ENCODE measurements around the gene M6PR.

DNA sequence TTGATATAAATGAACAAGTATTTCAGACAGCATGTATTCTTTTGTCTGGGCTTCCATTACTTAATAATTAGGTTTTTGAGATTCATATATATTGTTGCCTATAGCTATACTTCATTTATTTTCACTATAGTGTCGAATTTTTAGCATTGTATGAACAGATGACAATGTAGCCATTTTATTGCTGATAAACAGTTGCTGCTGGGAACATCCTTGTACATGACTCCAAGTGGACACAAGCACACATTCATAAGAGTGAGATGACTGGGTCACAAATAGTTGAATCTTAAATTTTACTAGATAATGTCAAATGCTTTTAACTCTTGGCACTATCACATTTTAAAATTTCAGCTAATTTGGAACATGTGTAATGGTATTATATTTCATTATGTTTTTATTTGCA is 54.5 kb downstream of the M6PR start:
- TF ChIP-seq, protein P1, sequence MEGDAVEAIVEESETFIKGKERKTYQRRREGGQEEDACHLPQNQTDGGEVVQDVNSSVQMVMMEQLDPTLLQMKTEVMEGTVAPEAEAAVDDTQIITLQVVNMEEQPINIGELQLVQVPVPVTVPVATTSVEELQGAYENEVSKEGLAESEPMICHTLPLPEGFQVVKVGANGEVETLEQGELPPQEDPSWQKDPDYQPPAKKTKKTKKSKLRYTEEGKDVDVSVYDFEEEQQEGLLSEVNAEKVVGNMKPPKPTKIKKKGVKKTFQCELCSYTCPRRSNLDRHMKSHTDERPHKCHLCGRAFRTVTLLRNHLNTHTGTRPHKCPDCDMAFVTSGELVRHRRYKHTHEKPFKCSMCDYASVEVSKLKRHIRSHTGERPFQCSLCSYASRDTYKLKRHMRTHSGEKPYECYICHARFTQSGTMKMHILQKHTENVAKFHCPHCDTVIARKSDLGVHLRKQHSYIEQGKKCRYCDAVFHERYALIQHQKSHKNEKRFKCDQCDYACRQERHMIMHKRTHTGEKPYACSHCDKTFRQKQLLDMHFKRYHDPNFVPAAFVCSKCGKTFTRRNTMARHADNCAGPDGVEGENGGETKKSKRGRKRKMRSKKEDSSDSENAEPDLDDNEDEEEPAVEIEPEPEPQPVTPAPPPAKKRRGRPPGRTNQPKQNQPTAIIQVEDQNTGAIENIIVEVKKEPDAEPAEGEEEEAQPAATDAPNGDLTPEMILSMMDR (IDR thresholded peaks at IDR 0.05; ENCODE audit: poor library complexity, severe bottlenecking) = no peak
- TF ChIP-seq MXI1 (conservative IDR thresholded peaks at IDR 0.05; ENCODE audit: poor library complexity, severe bottlenecking) = no peak
- TF ChIP-seq EZH2 (IDR thresholded peaks at IDR 0.05; ENCODE audit: borderline replicate concordance, insufficient read depth, low read length, poor library complexity, severe bottlenecking) = no peak
